Measurements from ENCODE around the gene SNRK. TPM values are rescaled to one million over a fixed set of nuclear protein-coding genes. Genes with fewer than 3 reads are reported as not detected.

SNRK gene, protein sequence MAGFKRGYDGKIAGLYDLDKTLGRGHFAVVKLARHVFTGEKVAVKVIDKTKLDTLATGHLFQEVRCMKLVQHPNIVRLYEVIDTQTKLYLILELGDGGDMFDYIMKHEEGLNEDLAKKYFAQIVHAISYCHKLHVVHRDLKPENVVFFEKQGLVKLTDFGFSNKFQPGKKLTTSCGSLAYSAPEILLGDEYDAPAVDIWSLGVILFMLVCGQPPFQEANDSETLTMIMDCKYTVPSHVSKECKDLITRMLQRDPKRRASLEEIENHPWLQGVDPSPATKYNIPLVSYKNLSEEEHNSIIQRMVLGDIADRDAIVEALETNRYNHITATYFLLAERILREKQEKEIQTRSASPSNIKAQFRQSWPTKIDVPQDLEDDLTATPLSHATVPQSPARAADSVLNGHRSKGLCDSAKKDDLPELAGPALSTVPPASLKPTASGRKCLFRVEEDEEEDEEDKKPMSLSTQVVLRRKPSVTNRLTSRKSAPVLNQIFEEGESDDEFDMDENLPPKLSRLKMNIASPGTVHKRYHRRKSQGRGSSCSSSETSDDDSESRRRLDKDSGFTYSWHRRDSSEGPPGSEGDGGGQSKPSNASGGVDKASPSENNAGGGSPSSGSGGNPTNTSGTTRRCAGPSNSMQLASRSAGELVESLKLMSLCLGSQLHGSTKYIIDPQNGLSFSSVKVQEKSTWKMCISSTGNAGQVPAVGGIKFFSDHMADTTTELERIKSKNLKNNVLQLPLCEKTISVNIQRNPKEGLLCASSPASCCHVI
- 8.6 and 12.1 TPM in 2 replicates for total RNA-seq

GRCh38 chr3:43286115-43286840, at the start of gene SNRK:
Gene SNRK (plus strand): TSS chr3:43286540. CDS start chr3:43303204, 16,664 bp downstream.

Other genes starting within 250 kb of the SNRK start
- gene POMGNT2, start 180.5 kb upstream of the SNRK start, total RNA-seq = 14.2 and 17.9 TPM in 2 replicates